Fibroblast of lung (primary cell): ENCODE measurements around the gene NRG2. TPM values are rescaled to one million over a fixed set of nuclear protein-coding genes. Genes with fewer than 3 reads are reported as not detected.

ENCODE experiments used
- DNase-seq, 2 donors: peaks; one replicate each; pipeline versions ENCODE4 v3.0.0 to v3.0.0-alpha.2; 2010; ENCODE audit warnings: low read depth in 2 of 2
- H2AFZ ChIP-seq: 2 replicates; pipeline ENCODE4 v1.5.1; 2012; ENCODE audit warnings: low read length, control low read depth, inconsistent platforms
- H3K27ac ChIP-seq: 2 replicates; pipeline ENCODE4 v1.5.1; 2011; ENCODE audit warnings: low read length, control low read depth; ENCODE audit not compliant: insufficient read depth
- H3K27me3 ChIP-seq: 2 replicates; pipeline ENCODE4 v1.5.1; 2011; ENCODE audit warnings: mild to moderate bottlenecking, low read length; ENCODE audit not compliant: control insufficient read depth, insufficient read depth
- H3K36me3 ChIP-seq: 2 replicates; pipeline ENCODE4 v1.5.1; 2011; ENCODE audit warnings: low read length; ENCODE audit not compliant: control insufficient read depth, insufficient read depth
- H3K4me1 ChIP-seq: 2 replicates; pipeline ENCODE4 v1.5.1; 2011; ENCODE audit warnings: low read length; ENCODE audit not compliant: control insufficient read depth, insufficient read depth; ENCODE audit errors: extremely low read depth
- H3K4me2 ChIP-seq: 2 replicates; pipeline ENCODE4 v1.5.1; 2011; ENCODE audit warnings: low read length, control low read depth; ENCODE audit not compliant: insufficient read depth; ENCODE audit errors: extremely low read depth
- H3K4me3 ChIP-seq, 4 experiments: fragments of 200-600 bp in 1 of 4; sonication (generic) in 1 of 4; replicated peaks in 1 of 4; 2 replicates each; pipeline ENCODE4 v1.5.1; 2011 to 2016; ENCODE audit warnings: low read length in 4 of 4, low read depth in 3 of 4, mild to moderate bottlenecking in 3 of 4, control low read depth in 2 of 4, inconsistent platforms in 1 of 4, mixed read lengths in 1 of 4; ENCODE audit not compliant: insufficient read depth in 1 of 4; ENCODE audit errors: control extremely low read depth in 1 of 4
- H3K79me2 ChIP-seq: 2 replicates; pipeline ENCODE4 v1.5.1; 2012; ENCODE audit warnings: mild to moderate bottlenecking, low read length, inconsistent platforms; ENCODE audit not compliant: control insufficient read depth, insufficient read depth
- H3K9ac ChIP-seq: 2 replicates; pipeline ENCODE4 v1.5.1; 2011; ENCODE audit warnings: mild to moderate bottlenecking, low read length, control low read depth; ENCODE audit not compliant: insufficient read depth
- H3K9me3 ChIP-seq: 2 replicates; pipeline ENCODE4 v1.5.1; 2012; ENCODE audit warnings: low read depth, low read length; ENCODE audit not compliant: control insufficient read depth, insufficient read depth
- H4K20me1 ChIP-seq: 2 replicates; pipeline ENCODE4 v1.5.1; 2011; ENCODE audit warnings: low read length; ENCODE audit not compliant: control insufficient read depth, insufficient read depth; ENCODE audit errors: extremely low read depth
- CTCF ChIP-seq, 2 donors: IDR thresholded peaks in 1 of 2; conservative IDR thresholded peaks in 1 of 2; 1 replicate in 1 of 2; 2 replicates in 1 of 2; pipeline ENCODE4 v1.5.1; 2011 to 2012; ENCODE audit warnings: low read length in 2 of 2, control low read depth in 1 of 2, inconsistent platforms in 1 of 2, low read depth in 1 of 2, mild to moderate bottlenecking in 1 of 2
- EZH2 ChIP-seq: IDR thresholded peaks from 2 replicates; pipeline ENCODE4 v1.5.1; 2012; ENCODE audit warnings: low read length, control low read depth, mild to moderate bottlenecking; ENCODE audit errors: missing control alignments
- polyA plus RNA-seq, 2 donors: library from polyadenylated mRNA; depleted of rRNA in 1 of 2; stranded (reverse) in 1 of 2; unstranded in 1 of 2; fragments of >200 nt; gene quantifications; 2 replicates each; pipeline ENCODE4 v1.2.1, GENCODE V29; 2011 to 2012; ENCODE audit warnings: missing spikeins in 1 of 2
- total RNA-seq: library from RNA; depleted of rRNA; stranded (reverse); fragments of >200 nt; gene quantifications from 2 replicates; pipeline ENCODE4 v1.2.1, GENCODE V29; 2014

NRG2 gene
- total and polyA plus RNA-seq, 2 donors (not counting 1 experiment from before 2014, with no cell fraction given): 0.28 to 1.3 TPM

- H4K20me1 ChIP-seq: no peaks in the 10 kb centered on the region
- no peak overlapping the region for H3K9ac ChIP-seq
- peaks cover 4% of the 10 kb centered on the region for H3K27me3 ChIP-seq
- no peak overlapping the region for H3K4me2 ChIP-seq
- TF ChIP-seq CTCF (conservative IDR thresholded peaks at IDR 0.05 in 1 of 2, IDR thresholded peaks at IDR 0.05 in 1 of 2; ENCODE audit: low read depth in 1 of 2, low read length in 2 of 2) (no peak), EZH2 (no peak)
- H3K9me3 ChIP-seq: no peaks in the 10 kb centered on the region
- no peak overlapping the region for H3K4me3 ChIP-seq
- DNase-seq: peak in 1 of 2 donors; percentile 50
- no peak overlapping the region for H2AFZ ChIP-seq
- H3K79me2 ChIP-seq: no peaks in the 10 kb centered on the region
- no peak overlapping the region for H3K27ac ChIP-seq
- H3K36me3 ChIP-seq: no peaks in the 10 kb centered on the region
- no peaks in the 10 kb centered on the region for H3K4me1 ChIP-seq
These were observed 123.8 kb downstream of the NRG2 start for GRCh38 chr5:139919308-139919707.

- H3K4me2 ChIP-seq: no peak overlapping the region
- H3K36me3 ChIP-seq: no peaks in the 10 kb centered on the region
- no peak overlapping the region for H3K4me3 ChIP-seq
- no peaks in the 10 kb centered on the region for H3K4me1 ChIP-seq
- no peaks in the 10 kb centered on the region for H3K79me2 ChIP-seq
- TF ChIP-seq EZH2 (no peak), CTCF (conservative IDR thresholded peaks at IDR 0.05 in 1 of 2, IDR thresholded peaks at IDR 0.05 in 1 of 2; ENCODE audit: low read depth in 1 of 2, low read length in 2 of 2) (no peak)
- DNase-seq: no peak
- no peak overlapping the region for H3K9ac ChIP-seq
- H3K9me3 ChIP-seq: no peaks in the 10 kb centered on the region
- no peaks in the 10 kb centered on the region for H4K20me1 ChIP-seq
- peaks cover 4% of the 10 kb centered on the region for H3K27me3 ChIP-seq
- no peak overlapping the region for H3K27ac ChIP-seq
- no peak overlapping the region for H2AFZ ChIP-seq
These were observed 127.3 kb downstream of the NRG2 start for GRCh38 chr5:139915834-139916233.

GRCh38 chr5:139915266-139915665, 127.8 kb downstream of the NRG2 start:
- Histone ChIP-seq H2AFZ (no peak overlapping the region), H3K9ac (no peak overlapping the region), H3K4me3 (no peak overlapping the region), H3K9me3 (no peaks in the 10 kb centered on the region), H3K4me2 (no peak overlapping the region), H3K27me3 (peaks cover 4% of the 10 kb centered on the region), H3K79me2 (no peaks in the 10 kb centered on the region), H3K4me1 (no peaks in the 10 kb centered on the region), H3K27ac (no peak overlapping the region), H3K36me3 (no peaks in the 10 kb centered on the region), H4K20me1 (no peaks in the 10 kb centered on the region)
- DNase-seq: no peak
- no peak for TF ChIP-seq CTCF (conservative IDR thresholded peaks at IDR 0.05 in 1 of 2, IDR thresholded peaks at IDR 0.05 in 1 of 2; ENCODE audit: low read depth in 1 of 2, low read length in 2 of 2)
- TF ChIP-seq EZH2: no peak
